GM19395 (cell line): Measurements from ENCODE around the gene BAZ1A.
"Not testable (repeated sequence)": the region's sequence is repeated elsewhere in the genome, so short reads cannot be mapped to it uniquely, and the experiment has no call there.

ENCODE experiments used
- ATAC-seq: cut with Tn5 transposase; IDR thresholded peaks from one replicate; pipeline ENCODE4 v1.9.1; 2021; ENCODE audit warnings: mild to moderate bottlenecking, moderate library complexity; ENCODE audit not compliant: unreplicated experiment

The BAZ1A gene

DNA sequence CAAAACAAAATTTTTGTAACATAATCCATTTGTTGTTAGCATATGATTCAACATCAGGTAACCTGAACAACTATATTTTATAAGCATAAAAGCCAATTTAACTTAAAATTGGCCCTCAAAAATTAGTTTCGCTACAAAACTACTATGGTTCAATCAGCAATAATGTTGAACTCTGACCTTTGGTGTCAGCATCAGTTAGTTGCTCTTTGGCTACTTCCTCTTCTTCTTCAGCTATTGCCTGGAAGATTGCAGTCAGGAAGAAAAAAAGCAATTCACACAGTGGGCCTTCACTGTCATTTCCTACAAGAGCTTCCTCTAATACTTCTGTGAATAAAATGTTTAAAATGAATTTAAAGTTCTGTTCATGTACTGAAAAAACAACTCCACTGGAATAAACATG, 82.6 kb downstream of the BAZ1A start:
- no peak for ATAC-seq

- ATAC-seq: peak; percentile 79
Observed at GRCh38 chr14:34785223-34786006, 89.7 kb downstream of the BAZ1A start.

DNA sequence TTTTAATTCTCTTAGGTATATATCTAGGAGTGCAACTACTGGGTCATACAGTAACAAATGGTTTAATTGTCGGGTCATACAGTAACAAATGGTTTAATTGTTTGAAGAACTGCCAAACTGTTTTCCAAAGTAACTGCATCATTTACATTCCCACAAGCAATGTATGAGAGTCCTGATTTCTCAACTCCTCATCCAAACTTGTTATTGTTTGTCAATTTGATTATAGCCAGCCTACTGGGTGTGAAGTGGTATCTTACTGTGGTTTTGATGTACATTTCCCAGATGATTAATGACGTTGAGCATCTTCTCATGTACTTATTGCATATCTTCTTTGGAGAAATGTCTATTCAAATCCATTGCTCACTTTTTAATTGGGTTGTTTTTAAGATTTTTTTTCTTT, 93.1 kb downstream of the BAZ1A start:
- no peak for ATAC-seq

DNA sequence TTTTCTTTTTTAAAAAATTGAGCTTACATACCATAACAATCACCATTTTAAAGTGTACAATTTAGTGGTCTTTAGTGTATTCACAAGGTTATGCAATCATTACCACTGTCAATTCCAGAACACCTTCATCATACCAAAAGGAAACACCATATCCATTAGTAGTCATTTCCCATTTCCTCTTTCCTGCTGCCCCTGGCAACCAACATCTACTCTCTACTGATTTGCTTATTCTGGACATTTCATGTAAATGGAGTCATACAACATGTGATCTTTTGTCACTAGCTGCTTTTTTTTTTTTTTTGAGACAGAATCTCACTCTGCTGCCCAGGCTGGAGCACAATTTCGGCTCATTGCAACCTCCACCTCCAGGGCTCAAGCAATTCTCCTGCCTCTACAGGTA, 93.9 kb downstream of the BAZ1A start:
- ATAC-seq: no peak

DNA sequence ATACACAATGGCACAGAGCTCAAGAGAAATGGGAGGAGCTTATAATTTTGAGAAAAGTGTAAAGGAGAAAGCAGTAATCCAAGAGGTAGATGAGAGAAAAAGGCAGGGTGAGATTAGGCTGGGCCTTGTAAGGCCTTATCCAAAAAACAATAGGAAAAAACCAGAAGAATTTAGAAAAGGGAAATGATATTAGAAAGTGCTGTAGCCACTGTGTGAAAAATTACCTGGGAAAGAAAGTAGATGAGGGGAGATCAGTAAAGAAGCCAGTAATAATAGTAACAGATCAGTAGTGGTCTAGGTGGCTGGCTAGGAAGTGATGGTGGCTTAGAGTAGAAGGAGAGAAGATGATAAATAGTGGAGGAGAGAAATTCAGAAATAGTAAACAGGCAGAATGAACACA, 94.5 kb downstream of the BAZ1A start:
- ATAC-seq: no peak

GRCh38 chr14:34778744-34779143, 96.4 kb downstream of the BAZ1A start:
- ATAC-seq: no peak

GRCh38 chr14:34776611-34777010, 98.5 kb downstream of the BAZ1A start:
- no peak for ATAC-seq

DNA sequence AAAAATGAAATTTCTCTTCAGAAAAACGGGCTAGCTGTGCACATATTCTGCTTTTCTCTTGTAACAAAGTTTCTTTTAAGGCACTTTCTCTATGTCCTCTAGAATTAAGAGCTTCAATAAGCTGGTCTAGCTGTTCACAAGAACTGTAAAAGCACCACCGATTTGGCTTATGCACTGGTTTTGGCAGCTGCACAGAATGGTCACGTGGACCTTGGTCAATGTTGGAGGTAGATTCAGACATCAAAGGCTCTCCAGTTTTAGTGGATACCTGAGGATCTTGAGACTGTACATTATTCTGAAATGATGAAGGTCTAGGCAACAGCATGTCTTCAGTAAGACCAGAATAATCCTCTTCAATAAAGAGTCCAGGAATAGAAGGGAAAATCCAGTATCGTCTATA, 99.2 kb downstream of the BAZ1A start:
- ATAC-seq: no peak

- no peak for ATAC-seq
Observed at GRCh38 chr14:34775342-34775741, 99.8 kb downstream of the BAZ1A start.

GRCh38 chr14:34770901-34771300, 104.3 kb downstream of the BAZ1A start:
- ATAC-seq: no peak

DNA sequence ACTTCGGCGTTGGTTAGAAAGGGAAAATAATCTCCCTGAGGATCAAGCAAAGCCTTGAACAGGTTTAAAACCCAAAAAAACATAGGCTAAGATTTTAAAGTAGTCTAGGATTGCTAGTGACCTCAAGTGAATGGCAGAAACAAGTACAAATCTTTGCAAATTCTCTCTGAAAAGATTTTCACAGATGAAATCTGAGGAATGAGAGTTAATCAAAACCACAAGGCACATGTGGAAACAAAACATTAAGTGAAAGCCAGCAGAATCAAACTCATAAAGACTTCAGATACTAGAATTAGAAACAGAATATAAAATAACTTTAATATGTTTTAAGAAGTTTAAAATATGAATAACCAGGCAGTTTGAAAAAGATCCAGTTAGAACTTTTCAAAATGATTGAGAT, 108.6 kb downstream of the BAZ1A start:
- ATAC-seq: no peak

DNA sequence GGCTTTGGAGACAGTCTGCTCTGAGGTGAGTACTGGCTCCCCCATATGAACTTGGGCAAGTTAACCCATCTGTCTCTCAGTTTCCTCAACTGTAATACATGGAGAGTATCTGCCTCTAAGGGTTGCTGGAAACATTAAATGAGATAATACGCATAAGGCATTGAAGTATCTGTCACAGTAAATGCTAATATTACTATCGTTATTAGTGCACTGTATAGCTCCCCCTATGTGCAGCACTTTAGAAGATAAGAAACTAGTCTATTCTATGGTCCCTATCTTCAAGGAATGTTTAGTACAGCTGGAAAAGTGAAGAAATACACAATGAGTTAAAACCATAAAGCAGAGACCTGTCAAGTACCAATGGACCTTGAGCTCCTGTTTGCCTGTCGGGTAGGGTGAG, 109.1 kb downstream of the BAZ1A start:
- ATAC-seq: no peak

DNA sequence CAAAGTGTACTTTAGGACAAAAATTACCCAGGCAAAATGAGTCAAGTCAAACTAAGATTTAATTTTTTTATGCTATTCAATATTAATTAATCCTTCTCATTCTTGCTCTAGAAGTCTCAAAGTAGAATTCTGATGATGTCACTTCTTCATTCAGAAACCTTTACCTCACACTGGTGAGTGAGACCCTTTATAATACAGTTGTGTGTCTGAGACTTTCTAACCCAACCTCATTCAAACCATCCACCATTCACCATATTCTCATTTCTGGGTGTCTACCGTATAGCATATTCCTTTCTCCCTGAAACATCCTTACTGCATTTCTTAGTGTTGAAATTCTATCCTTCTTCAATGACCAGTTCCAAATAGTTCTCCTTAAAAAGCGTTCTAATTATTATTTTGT, 119.9 kb downstream of the BAZ1A start:
- no peak for ATAC-seq

DNA sequence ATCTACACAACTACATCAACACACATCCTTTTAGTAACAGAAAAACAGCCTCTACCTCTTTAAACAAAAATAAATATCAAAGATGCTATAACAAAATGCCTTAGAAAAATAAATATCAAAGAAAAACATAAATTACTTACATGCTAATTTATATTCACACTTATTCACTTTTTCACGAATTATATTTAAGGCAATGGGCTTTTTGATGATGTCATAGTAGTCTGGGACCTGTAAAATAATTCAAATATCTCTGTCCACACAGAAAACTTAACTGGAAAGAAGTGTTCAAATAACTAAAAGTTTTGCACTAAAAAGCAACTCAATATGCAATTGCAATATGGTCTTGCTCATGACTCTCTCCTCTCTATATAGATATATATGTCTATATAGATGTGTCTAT, 120.5 kb downstream of the BAZ1A start:
- ATAC-seq: no peak

DNA sequence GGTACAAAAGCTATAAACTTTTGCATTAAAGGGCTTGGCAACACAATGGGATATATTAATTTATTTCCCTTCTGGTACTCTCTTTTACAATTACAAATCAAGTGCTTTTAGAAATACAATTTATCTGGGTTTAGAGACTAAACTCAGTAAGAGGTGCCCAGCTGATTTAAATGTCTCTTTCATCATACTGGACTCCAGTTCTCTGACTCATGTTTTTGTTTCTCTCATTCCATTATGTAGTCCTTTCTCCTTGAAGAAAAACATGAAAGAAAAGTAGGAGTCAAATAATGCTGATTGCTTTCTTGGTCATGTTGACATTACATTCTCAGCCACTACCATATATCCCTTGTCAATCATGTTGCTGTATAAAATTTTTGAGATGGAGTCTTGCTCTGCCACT, 124.5 kb downstream of the BAZ1A start:
- ATAC-seq: no peak

DNA sequence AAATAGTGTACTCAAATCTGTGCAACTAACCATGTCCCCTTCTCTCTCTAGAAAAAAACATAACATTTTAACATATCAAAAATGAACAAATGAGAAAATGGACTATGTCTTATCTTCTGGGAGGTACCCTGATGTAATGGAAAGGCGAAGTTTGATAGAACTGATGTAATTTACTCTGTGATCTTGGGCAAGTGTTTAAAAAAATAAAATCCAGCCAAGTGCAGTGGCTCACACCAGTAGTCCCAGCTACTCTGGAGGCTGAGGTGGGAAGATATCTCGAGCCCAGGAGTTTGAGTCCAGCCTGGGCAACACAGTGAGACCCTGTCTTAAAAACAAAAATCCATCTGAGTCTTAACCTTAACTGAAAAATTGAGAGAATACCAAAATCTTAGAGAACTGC, 124.9 kb downstream of the BAZ1A start:
- ATAC-seq: no peak

DNA sequence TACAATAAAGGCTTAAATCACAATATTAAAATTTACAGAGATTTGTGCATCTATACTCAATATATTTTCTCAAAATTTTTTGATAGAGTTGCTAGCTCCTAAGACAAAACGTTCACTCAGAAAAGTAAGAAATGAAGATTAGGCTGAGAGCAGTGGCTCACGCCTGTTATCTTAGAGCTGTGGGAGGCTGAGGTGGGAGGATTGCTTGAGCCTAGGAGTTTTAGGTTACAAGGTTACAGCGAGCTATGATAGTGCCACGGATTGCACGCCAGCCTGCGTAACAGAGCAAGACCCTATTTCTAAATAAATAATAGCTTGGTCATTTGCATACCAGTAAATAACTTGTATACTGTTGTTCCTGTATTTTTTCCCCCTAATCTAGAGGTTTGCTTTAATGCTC, 125.8 kb downstream of the BAZ1A start:
- ATAC-seq: no peak

DNA sequence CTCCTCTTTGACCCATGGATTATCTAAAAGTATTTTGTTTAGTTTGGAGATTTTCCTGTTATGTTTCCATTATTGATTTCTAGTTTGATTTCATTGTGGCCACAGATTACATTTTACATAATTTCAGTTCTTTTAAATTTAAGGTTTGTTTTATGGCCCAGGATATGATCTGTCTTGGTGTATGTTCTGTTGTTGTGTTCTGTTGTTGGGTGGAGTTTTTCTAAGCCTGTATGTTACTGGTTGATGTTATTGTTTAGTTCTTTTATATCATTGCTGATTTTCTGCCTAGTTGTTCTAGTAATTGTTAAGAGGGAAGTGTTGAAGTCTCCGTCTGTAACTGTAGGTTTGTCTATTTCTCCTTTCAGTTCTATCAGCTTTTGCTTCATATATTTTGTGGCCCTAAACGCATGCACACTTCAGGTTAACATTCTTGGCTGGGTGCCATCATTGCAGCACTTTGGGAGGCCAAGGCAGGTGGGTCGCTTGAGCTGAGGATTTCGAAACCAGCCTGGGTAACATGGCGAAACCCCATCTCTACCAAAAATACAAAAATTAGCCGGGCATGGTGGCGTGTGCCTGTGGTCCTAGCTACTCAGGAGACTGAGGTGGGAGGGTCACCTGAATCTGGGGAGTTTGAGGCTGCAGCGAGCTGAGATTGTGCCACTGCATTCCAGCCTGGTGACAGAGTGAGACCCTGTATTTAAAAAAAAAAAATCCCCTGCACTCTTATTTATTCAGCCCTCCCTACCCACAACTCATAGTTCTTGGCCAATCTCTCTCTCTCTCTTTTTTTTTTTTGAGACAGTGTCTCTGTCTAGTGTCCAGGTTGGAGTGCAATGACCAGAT, 132.7 kb downstream of the BAZ1A start:
- no peak for ATAC-seq

DNA sequence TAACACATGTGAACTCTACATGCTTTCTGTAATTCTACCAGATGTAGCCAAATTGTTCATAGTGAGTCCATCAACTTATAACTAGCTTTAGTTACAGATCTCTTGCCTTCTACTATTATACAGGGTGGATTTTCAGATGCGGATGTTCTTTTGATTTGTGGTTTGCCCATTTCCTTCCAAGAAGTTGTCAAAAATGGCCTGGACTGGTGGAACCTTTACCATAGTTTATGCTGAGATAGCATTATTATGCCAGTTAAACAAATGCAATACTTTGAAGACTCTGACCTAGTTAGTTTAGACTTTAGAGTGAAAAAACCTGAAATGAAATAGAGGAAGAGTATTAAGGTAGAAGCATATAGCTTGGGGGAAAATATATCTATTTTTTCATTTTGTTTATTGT, 133.3 kb downstream of the BAZ1A start:
- no peak for ATAC-seq

GRCh38 chr14:34740139-34740538, 135.0 kb downstream of the BAZ1A start:
- not testable (repeated sequence) for ATAC-seq

DNA sequence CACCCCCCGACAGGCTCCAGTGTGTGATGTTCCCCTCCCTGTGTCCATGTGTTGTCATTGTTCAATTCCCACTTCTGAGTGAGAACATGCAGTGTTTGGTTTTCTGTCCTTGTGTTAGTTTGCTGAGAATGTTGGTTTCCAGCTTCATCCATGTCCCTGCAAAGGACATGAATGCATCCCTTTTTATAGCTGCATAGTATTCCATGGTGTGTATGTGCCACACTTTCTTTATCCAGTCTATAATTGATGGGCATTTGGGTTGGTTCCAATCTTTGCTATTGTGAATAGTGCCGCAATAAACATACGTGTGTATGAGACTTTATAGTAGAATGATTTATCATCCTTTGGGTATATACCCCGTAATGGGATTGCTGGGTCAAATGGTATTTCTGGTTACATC, 138.1 kb downstream of the BAZ1A start:
- not testable (repeated sequence) for ATAC-seq

DNA sequence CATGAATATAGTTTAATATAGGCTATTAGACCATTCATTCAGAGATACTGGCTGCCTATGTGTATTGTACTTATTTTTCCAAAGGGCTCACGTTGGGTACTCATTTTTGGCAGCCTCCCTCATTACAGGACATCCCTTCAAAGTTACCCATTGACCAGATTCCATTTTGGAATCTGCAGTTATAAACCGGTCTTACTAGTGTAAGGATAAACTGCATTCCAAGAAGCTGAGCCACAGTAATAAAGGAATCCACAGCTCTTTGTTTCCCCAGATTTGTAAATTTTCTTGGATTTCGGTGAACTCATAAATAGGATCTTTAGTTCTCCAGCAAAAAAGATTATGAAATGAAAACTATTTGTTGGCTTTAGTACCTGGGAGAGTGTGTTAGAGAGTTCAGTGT, 141.9 kb downstream of the BAZ1A start:
- ATAC-seq: no peak
